Heart left ventricle (tissue), 13 donors: ENCODE results near the gene PTPRE.

Experiments
- CTCF ChIP-seq, 12 donors: fragments of 200-600 bp; sonication (generic) in 4 of 12; IDR thresholded peaks; one replicate each; pipeline versions ENCODE4 v1.5.0 to v1.8.0; 2018 to 2022; ENCODE audit warnings: antibody characterized with exemption in 12 of 12, mild to moderate bottlenecking in 5 of 12
- POLR2A ChIP-seq, 2 donors: fragments of 450-650 bp; IDR thresholded peaks; one replicate each; pipeline ENCODE4 v1.6.1; 2017; ENCODE audit warnings: antibody characterized with exemption in 2 of 2, mild to moderate bottlenecking in 2 of 2, moderate library complexity in 2 of 2
- donor health status: ischemic (EF 13 %, LVEDD 7.1; RV severe dilation, severe dysfunction).
- donor health status: DM: no; HTN: yes; CAD: no.
- donor health status: DM: no; HTN: no; CAD: no.
- donor health status: ischemic (EF 25% LVEDD 6.9; RV normal size, moderate dysfunction).
- donor health status: ischemic (EF 25% LVEDD 5.7; RV mildly dilated, moderate dysfunction).
- donor health status: ischemic (EF 35%, LVEDD 5.7; RV mildly dilated, moderate dysfunction).
- donor health status: nonischemic (EF 11% LVEDD 7.7; RV severe dilation, severe dysfunction).
- donor health status: DM: yes; HTN: yes; CAD: no.
- donor health status: PGD.
- donor health status: ischemic (EF 29% LVEDD 5.4; RV normal size, mild dysfunction).
- donor health status: nonischemic (EF 23%, LVEDD 6.1; RV moderate dilation, normal function).

- TF ChIP-seq CTCF (IDR thresholded peaks at IDR 0.05), result no peak
- no peak for TF ChIP-seq POLR2A (IDR thresholded peaks at IDR 0.05)
These were observed 34.1 kb downstream of the PTPRE start for GRCh38 chr10:127940866-127941640.
